Stimulated activated CD8-positive, alpha-beta memory T cell treated with anti-CD3 and anti-CD28 coated beads, Interleukin-7, amount 100 ng/mL, for 1 hour (primary cell): ENCODE measurements around the gene MT1HL1.
"Not testable (repeated sequence)": the region's sequence is repeated elsewhere in the genome, so short reads cannot be mapped to it uniquely, and the experiment has no call there.

Experiments
- DNase-seq, 2 donors: peaks; one replicate each; pipeline ENCODE4 v3.0.0-alpha.2; 2020; ENCODE audit warnings: low read depth in 2 of 2

MT1HL1 gene

GRCh38 chr1:236978740-236979139 lies 25.5 kb downstream of the MT1HL1 start:
- DNase-seq, result no peak

GRCh38 chr1:236975461-236975860 lies 28.8 kb downstream of the MT1HL1 start:
- DNase-seq, result no peak

GRCh38 chr1:236974025-236974424 lies 30.2 kb downstream of the MT1HL1 start:
- DNase-seq, result not testable (repeated sequence)

GRCh38 chr1:236966636-236967035 lies 37.6 kb downstream of the MT1HL1 start:
- no peak for DNase-seq

DNA sequence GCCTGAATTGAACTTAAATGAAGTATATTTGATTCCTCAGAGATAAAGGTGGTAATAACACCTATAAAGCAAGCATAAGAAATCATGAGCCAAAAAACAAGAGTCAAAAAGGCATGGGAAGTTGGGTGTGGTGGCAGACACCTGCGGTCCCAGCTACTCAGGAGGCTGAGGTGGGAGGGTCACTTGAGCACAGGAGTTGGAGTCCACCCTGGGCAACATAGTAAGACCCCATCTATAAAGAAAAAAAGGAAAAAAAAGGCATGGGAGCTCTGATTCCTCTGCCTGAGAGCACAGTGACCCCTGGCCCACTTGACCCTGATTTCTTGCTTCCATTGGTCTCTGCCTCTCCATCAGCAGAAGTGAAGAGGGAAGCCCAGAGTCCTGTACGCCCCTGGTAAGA lies 40.3 kb downstream of the MT1HL1 start:
- DNase-seq, result no peak

DNA sequence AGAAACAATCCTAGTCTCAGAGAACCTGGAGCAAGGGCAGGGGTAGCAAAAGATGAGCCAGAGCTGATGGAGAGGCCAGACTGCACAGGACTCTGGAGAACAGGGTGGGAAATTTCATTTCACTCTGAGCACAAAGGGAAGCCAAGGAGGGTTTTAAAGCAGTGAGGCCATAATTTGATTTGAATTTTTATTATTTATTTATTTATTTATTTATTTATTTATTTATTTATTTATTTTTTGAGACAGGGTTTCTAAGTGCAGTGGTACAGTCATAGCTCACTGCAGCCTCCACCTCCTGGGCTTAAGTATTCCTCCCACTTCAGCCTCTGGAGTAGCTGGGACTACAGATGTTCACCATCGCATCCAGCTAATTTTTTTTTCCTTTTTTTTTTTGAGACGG lies 45.1 kb downstream of the MT1HL1 start:
- DNase-seq, result no peak

GRCh38 chr1:236957235-236957634 lies 47.0 kb downstream of the MT1HL1 start:
- no peak for DNase-seq
